Kasumi-1 (cell line): Measurements from ENCODE around the gene SURF1.
"Not testable (repeated sequence)": the region's sequence is repeated elsewhere in the genome, so short reads cannot be mapped to it uniquely, and the experiment has no call there.

Source experiments
- DNase-seq, 2 experiments: peaks; one replicate each; lab custom pipeline; 2025; lab: John Stamatoyannopoulos, UW

Gene SURF1

DNA sequence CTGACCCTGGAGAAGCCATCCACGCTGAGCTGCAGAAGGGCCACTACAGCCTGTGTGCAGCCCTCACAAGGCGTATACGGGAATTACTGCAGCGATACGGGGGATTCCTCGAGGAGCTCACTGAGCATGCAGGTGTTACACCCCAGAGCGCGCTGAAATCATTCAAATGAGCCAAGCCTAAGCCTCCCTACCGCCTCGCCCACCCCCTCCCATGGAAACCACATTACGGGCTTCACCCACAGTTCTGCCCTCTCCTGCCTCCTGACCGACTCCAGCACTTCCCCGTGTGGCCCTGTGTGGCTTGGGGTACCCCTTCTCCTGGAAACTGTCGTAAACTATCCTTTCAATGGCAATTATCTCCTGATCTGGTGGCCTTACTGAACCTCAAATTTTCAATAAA, 33.6 kb downstream of the SURF1 start:
- DNase-seq: no peak

GRCh38 chr9:133321411-133321935, 34.8 kb downstream of the SURF1 start:
- no peak for DNase-seq

- DNase-seq: no peak
Measured at GRCh38 chr9:133320421-133320881, 35.8 kb downstream of the SURF1 start.

- not testable (repeated sequence) for DNase-seq
Measured at GRCh38 chr9:133317551-133317950, 38.7 kb downstream of the SURF1 start.

- DNase-seq: no peak
Measured at GRCh38 chr9:133315997-133316396, 40.3 kb downstream of the SURF1 start.

DNA sequence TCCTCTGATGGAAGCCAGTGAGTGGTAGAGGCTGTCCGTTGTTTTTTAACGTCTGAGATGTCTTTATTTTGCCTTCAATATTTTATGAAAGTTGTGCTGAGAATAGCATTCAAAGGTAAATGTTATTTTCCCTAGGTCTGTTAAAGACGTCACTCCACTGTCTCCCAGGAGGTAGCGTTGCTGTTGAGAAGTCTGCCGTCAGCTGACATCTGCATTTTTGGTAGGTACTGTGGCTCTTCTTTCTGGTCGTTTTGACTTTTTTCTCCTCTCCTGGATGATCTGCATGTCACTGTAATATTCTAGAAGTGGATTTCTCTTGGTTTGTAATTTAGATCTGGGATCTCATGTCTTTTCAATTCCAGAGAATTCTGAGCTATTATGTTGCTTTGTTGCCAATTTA, 46.7 kb downstream of the SURF1 start:
- no peak for DNase-seq

- DNase-seq: no peak
Measured at GRCh38 chr9:133307301-133307700, 49.0 kb downstream of the SURF1 start.

DNA sequence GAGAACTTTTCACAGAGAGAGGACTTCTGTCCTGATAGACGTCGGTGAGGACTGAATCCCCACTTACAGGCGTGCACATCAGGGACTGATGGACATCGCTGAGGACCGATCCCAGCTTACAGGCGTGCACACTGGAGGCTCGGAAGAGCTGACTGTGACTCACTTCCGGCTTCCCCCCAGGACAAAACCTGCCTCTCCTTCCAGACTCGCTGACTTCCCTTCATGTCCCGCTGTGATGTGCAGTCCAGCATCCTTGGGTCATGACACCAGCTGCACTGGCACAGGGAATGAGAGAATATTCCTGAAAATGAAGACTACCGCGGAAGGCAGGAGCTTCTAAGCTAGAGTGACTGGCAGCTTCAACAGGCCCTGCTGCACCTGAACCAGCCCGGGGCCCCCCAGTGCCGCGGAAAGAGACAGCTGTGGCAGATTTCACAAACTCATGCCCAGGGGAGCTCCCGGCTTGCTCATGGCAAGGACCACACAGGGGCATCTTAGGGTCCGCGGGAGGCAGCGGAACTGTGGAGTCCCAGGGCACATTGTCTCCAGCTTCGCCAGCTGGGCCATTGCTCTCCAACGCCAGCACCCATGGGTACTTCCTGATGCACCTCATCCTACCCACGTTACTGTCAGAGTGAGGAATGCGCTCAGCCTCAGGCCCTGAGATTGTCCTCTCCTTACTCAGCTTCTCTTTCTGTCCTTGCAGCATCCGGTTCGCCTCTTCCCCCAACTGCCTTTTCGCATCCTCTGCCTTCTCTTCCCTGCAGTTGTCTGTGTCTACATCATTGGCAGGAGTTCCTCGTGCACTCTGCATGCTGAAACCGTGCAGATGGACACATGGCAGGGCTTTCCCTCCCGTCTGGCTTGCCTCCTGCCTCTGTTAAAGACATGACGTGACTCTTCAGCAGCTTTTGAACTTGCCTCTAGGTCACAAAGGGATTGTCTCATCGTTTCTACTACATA, 49.8 kb downstream of the SURF1 start:
- no peak for DNase-seq

DNA sequence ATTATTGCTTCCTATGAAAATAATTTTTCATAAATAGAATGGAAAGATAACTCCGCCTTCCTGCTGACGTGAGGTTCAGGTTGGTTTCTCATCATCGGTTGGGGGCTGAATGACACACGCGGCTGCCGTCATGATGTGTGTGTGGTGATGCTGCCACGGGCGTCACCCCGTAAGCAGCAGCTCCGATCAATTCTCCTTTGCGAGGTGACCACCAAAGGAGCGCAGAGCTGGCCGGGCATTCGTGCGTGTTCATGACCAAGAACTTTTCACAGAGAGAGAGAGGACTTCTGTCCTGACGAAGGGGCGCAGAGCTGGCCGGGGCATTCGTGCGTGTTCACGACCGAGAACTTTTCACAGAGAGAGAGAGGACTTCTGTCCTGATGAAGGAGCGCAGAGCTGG, 50.6 kb downstream of the SURF1 start:
- no peak for DNase-seq

- no peak for DNase-seq
Measured at GRCh38 chr9:133304477-133305377, 51.6 kb downstream of the SURF1 start.

DNA sequence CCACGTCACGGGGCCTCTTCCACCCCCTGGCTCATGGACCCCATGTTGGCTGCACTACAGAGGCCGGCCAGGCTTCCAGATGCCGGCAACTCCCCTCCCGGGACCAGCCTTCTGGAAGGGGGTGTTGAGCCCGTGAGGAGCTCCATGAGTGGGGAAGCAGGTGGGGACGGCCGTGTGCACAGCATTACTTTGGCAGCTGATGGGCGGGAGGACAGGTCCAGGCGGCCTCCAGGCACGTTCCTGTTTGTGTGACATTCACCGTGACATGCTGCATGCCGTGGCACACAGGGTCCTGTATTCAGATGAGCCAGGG, 52.2 kb downstream of the SURF1 start:
- DNase-seq: no peak

DNA sequence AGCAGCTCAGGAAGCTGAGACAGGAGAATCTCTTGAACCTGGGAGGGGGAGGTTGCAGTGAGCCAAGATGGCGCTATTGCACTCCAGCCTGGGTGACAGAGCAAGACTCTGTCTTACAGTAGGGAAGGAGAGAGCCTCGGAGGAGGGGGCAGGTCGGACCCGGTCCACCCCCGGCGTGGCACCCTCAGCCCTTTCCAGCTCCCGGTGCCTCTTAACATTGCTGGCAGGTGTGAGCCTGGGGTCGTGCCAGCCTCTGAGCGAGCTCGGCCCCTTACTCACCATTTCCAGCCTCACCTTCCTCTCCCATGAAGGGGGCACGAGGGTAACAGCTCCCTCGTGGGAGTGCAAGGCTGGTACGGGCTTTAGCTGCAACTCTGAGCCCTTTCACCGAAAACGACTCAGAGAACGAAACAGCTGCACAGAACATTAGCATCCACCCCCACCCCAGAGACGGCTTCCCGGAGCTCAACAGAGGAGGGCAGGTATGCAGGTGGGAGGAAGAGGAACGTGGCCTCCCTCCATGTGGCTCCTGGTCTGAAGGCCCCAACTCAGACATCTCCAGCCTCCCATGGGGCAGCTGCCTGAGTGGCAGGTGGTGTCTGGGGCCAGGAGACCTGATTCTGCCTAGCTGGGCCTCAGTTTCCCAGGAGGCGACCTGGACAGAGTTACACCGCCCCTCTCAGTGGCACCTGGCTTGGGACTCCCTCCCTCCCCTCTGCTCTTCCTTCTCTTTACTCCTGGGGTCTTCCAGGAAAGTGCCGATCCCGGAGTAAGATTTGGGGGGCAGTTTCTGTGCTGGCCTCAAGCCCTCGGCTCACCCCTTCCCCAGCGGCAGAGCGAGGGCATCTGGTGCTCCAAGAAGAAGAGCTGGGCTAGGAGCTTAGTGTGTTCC, 52.8 kb downstream of the SURF1 start:
- no peak for DNase-seq
